ENCODE measurements around the gene MIS12.

DNA sequence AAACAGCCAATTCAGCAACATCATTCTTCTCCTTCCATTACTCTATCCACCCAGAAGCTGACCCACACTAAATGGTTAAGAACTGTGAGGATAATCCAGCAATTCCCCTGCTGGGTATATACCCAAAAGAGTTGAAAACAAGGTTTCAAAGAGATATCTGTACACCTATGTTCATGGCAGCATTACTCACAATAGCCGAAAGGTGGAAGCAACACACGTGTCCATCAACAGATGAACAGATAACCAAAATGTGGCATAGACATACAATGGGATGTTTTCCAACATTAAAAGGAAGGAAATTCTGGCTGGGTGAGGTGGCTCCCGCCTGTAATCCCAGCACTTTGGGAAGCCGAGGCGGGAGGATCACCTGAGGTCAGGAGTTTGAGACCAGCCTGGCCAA is 19.9 kb downstream of the MIS12 start:
- TF ChIP-seq, protein P1, sequence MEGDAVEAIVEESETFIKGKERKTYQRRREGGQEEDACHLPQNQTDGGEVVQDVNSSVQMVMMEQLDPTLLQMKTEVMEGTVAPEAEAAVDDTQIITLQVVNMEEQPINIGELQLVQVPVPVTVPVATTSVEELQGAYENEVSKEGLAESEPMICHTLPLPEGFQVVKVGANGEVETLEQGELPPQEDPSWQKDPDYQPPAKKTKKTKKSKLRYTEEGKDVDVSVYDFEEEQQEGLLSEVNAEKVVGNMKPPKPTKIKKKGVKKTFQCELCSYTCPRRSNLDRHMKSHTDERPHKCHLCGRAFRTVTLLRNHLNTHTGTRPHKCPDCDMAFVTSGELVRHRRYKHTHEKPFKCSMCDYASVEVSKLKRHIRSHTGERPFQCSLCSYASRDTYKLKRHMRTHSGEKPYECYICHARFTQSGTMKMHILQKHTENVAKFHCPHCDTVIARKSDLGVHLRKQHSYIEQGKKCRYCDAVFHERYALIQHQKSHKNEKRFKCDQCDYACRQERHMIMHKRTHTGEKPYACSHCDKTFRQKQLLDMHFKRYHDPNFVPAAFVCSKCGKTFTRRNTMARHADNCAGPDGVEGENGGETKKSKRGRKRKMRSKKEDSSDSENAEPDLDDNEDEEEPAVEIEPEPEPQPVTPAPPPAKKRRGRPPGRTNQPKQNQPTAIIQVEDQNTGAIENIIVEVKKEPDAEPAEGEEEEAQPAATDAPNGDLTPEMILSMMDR (conservative IDR thresholded peaks at IDR 0.05; ENCODE audit: low read depth, low read length) = no peak
- TF ChIP-seq FOS (IDR thresholded peaks at IDR 0.05; ENCODE audit: low read depth, low read length) (no peak), POLR2A (IDR thresholded peaks at IDR 0.05; ENCODE audit: low read depth, low read length) (no peak), RFX5 (IDR thresholded peaks at IDR 0.05; ENCODE audit: low read depth, low read length) (no peak), CHD1 (IDR thresholded peaks at IDR 0.05; ENCODE audit: low read depth, low read length) (no peak), CEBPB (IDR thresholded peaks at IDR 0.05; ENCODE audit: low read depth, low read length) (no peak), SMC3 (IDR thresholded peaks at IDR 0.05; ENCODE audit: low read depth, low read length) (no peak), RAD21 (IDR thresholded peaks at IDR 0.05; ENCODE audit: low read length) (no peak), MAZ (IDR thresholded peaks at IDR 0.05; ENCODE audit: borderline replicate concordance, low read depth, low read length) (no peak), MAFK (IDR thresholded peaks at IDR 0.05; ENCODE audit: low read depth, low read length) (no peak)
- TF ChIP-seq, protein P2, sequence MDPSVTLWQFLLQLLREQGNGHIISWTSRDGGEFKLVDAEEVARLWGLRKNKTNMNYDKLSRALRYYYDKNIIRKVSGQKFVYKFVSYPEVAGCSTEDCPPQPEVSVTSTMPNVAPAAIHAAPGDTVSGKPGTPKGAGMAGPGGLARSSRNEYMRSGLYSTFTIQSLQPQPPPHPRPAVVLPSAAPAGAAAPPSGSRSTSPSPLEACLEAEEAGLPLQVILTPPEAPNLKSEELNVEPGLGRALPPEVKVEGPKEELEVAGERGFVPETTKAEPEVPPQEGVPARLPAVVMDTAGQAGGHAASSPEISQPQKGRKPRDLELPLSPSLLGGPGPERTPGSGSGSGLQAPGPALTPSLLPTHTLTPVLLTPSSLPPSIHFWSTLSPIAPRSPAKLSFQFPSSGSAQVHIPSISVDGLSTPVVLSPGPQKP (IDR thresholded peaks at IDR 0.05; ENCODE audit: borderline replicate concordance, low read depth, low read length) = no peak
- TF ChIP-seq, protein P3, sequence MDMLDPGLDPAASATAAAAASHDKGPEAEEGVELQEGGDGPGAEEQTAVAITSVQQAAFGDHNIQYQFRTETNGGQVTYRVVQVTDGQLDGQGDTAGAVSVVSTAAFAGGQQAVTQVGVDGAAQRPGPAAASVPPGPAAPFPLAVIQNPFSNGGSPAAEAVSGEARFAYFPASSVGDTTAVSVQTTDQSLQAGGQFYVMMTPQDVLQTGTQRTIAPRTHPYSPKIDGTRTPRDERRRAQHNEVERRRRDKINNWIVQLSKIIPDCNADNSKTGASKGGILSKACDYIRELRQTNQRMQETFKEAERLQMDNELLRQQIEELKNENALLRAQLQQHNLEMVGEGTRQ (IDR thresholded peaks at IDR 0.05; ENCODE audit: low read depth, low read length) = no peak

Measured in IMR-90 (cell line).